ENCODE measurements around the gene RGP1.

The RGP1 gene

DNA sequence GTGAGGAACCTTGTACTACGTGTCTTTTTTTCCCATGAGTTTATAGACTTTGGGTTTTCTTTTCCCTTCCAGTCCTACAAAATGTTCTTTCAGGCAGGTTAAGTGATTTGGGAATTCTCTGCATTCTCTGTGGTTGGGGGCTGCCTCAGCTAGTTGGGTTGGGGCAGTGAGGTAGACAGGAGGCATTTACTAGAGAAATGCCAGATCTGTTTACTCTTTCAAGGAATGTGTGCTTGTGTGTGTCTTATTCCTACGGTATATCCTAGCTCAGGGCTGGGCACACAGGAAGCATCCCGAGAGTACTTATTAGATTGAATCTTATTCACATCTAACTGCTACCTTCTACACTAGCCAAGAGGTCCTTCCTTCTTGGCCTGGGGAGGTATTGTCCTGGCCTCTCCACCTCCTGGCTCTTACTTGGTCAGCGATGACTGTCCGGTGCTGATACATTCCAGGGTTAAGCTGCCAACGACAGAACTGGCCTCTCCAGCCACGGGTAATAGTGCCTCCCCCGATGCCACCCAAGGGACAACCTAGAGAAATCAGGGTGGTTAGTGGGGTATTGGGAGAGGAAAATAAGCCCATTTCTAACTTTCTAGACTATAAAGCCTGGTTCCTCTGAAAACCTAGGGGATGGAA is 5.1 kb upstream of the RGP1 start:
- DNase-seq (ENCODE audit: low read depth, low spot score) = no peak

DNA sequence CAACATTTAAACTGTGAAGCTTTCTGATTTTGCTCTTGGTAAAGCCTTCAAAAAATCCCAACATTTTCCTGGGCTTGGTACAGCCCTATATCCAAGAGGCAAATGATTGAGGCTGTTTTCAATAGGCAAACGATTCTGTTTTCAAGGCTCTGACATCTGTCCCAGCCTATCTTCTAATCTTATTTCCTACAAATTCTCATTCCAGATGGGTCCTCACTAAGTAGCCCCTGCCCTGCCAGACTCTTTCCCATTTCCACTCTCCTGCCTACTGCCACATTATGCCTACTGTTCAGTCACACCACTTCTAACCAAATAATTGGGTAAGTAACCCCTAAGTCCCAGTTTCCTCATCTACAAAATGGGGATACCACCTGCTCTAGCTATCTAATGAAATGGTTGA is 3.5 kb upstream of the RGP1 start:
- DNase-seq (ENCODE audit: low read depth, low spot score) = no peak

DNA sequence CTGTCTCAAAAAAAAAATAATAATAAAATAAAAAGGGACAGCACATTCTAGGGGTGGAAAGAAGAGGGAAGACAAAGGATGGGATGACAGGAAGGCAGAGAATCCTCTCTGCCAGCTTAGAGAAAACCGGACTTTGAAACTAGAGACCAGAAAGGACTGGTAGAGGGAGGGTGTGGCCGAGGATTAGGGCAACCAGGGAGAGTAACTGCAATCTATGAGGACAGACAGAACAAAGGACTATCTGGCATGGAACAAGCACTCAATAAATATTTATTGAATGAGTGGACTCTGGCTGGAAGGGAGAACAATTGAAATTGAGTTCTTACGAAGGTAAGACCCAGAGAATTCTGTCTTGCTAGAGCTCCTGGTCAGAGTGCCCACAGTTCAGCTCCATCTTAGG is 2.5 kb upstream of the RGP1 start:
- no peak for DNase-seq (ENCODE audit: low read depth, low spot score)

DNA sequence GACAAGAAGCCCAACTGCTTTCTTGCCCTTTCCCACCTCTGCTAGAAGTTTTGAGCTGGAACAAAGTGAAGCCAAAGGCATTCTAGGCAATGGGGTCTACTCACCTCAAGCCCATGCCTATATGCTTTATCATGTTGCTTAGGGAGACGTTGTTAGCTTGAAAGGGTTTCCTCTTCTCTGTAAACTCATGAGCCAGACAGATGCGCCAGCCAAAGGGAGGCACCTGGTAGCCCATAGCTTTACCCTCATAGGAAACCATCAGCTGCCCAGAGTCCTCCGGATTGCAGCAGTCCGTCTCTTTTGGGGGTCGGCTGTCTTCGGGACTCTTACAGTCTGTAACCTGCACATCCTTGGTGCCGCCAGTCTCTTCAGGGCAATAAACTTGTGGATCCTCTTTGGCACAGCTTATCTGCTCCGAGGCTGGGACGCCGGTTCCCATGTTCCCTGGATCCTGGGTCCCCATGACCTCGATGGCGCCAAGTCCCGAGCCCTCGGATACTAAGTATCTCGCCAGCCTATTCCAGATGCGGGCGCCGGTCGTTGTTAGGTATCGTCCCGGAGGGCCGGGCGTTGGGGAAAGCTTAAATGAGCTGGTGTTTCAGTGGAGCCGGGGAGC is 737 bp upstream of the RGP1 start:
- no peak for DNase-seq (ENCODE audit: low read depth, low spot score)

DNA sequence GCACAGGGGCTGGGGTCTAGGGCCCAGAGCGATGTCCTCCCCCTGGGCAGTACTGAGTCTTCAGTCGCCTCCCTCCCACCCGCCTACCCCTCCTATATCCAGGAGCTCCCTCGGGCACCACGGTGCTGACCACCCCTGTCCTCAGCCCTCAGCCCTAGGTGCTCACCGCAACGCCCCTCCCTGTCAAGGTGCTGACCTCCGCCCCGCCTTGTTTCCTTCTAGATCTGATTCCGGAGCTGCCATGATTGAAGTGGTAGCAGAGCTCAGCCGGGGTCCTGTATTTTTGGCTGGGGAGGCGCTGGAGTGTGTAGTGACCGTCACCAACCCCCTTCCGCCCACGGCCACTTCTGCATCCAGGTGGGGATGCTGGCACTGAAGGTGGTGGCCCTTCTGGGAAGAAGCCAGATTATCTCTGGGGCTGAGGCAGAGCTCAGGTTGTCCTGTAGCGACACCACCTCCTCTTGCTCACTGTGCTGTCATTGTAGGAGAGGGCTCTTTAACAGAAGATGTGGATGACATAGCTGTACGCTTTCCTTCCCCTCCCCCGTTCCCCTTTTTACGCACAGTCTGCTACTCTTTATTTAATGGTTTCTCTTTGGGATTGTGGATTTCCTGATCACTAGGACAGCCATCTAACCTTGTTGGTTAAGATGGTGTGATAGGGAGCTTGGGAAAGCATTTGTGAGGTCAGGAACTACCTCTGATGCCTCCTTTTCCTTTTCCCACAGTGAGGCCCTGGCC is 598 bp downstream of the RGP1 start:
- no peak for DNase-seq (ENCODE audit: low read depth, low spot score)

DNA sequence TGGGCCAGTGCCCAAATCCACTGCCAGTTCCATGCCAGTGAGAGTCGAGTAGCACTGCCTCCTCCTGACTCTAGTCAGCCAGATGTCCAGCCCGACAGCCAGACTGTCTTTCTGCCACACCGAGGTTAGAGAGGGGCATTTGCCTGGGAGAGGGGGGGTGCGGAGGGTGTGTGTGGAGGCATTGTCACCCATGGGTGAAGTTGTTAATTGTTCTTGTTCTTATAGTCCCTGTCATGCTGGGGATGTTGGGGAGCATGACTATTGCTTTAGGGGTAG is 1.1 kb downstream of the RGP1 start:
- no peak for DNase-seq (ENCODE audit: low read depth, low spot score)

DNA sequence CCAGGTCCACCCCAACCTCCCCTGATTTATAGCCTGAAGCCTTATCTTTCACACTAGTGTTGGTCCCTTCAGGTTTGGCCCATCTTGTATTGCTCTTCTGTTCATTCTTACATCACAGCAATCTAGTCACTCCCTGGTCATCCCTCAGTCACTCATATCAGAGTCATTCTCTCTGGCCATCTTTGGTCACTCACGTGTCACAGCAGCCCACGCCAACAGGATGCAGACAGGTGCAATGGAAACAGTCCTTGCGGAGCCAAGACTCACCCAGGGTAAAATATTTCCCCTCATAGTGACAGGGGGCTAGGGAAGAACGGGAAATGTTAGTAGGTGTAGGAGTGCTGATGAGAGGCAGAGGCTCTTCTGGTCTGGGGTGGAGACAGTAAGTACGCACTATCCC is 4.4 kb downstream of the RGP1 start:
- DNase-seq (ENCODE audit: low read depth, low spot score) = no peak

DNA sequence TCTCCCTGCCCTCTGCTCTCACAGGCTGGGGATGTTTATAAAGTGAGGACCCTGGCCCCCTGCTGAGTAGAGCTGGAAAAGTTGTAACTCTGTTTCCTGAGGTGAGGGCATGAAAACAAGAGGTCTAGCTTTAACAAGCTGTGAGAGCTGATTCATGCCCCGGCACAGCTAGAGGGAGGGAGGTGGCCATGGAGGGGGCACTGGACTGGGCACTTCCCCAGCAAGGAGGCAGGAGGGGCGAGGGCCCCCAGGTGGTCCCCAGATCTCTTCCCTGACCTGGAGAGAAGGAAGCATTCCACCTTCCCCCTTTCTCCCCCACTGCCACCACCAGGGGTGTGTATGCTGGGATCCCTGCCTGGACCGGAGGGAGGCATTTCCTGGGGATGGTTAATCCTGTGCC is 5.2 kb downstream of the RGP1 start, which contains the start of gene MSMP:
TSS of gene MSMP (minus strand) at position 13 of the 400 bp plus-strand sequence. CDS start 147 bp downstream, outside the sequence.
- DNase-seq (ENCODE audit: low read depth, low spot score) = no peak

DNA sequence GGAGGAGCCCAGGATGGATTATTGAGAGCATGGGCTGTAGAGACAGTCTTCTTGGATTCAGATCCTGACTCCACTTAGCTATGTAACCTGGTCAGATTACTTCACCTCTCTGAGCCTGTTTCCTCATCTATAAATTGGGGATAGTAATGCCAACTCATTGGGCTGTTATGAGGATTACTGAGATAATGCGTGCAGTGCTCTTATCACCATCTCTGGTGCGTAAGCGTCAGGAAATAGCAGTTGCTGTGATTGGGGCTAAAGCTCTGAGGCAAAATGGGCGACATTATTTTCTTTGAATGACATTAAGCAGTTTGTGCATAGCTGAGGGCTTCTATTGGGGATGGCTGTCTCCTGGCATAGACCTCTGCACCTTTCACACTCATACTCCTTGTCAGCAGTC is 6.0 kb downstream of the RGP1 start:
- DNase-seq (ENCODE audit: low read depth, low spot score) = no peak

DNA sequence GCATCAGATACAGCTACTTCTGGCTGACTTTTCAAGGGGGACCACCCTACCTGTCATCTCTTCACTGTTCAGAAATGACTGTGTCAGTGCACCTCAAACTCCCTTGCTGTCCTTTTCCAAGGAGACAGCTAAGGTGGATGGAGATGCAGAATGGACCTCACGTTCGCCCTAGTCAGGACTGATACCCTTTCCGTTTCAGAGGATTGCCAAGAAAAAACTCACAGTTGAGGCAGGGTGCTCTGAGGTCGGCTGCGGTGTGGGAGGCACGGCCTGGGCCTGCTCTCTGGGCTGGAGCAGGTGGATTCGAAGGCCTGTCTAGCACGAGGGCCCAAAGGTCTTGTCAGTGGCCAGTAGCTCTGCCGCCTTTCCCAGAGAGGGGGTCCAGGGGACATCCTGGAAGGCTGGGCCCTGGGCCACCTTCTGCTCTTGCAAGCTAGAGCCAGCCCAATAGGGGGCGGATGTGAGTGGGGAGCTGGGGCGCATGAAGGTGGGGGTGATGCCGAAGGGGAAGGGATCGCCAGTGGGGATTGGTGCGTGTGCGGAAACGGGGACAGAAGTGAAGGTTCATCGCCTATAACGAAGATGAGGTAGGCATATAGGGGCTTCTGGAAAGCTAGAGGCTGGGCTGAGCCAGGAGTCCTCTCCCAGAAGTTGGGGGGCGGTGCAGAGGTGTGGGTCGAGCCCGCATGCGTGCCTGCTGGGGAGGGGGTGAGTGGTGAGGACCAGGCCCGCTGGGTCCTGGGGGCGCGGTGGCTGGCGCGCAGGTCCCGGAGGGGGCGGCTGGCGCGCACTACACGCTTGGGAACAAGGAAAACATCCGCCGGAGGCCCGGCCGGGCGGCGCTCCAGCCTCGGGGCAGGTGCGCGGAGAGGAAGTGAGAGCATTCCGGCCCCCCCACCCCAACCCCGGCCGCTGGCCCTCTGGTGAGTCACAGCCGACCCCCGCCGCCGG is 7.5 kb downstream of the RGP1 start:
- no peak for DNase-seq (ENCODE audit: low read depth, low spot score)

DNA sequence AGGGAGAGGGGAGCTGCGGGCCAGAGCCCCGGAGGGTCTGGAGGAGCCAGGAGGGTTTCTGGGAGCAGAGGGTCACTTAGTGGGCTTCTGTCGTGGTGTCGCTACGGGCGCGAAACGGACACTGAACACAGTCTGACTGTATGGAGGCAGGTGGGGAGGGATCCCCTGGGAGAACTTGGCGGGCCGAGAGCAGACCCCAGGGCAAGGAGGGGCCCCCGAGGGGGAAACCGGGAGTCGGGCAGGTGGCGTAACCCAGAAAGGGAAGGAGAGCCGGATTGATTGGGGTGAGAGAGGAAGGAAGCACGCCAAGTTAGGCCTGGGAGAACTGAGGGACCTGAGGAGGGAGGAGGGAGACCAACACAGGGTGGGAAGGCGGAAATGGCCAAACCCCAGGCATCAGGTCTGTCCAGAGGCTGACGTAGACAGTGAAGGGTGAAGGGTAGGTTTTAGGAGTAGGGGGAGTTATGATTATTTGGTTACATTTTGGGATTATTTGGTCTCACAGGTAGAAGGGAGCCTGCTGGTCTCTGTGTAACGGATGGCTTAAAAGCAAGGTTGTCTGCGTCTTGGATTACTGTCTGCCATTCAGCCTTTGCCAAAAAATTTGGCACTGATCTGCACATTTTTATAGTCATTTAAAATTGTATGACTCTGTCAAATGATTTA is 8.3 kb downstream of the RGP1 start:
- DNase-seq (ENCODE audit: low read depth, low spot score) = no peak

DNA sequence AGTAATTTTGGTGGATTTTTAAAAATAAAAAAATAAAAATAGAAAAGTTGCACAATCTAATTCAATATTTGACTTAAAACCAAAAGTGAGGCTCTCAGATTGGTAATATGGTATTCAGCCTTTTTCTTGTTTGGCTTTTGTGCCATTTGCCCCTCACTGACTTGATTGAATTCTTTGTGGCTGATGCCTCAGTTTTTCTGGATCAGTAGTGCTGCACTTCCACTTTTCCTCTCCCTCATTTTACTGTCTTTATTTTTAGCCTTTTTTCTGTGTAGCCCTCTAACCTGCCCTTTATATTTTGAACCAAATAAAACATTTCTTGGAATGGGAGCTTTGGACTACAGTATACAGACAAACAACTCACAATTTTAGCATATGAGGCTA is 8.8 kb downstream of the RGP1 start:
- DNase-seq (ENCODE audit: low read depth, low spot score) = no peak

DNA sequence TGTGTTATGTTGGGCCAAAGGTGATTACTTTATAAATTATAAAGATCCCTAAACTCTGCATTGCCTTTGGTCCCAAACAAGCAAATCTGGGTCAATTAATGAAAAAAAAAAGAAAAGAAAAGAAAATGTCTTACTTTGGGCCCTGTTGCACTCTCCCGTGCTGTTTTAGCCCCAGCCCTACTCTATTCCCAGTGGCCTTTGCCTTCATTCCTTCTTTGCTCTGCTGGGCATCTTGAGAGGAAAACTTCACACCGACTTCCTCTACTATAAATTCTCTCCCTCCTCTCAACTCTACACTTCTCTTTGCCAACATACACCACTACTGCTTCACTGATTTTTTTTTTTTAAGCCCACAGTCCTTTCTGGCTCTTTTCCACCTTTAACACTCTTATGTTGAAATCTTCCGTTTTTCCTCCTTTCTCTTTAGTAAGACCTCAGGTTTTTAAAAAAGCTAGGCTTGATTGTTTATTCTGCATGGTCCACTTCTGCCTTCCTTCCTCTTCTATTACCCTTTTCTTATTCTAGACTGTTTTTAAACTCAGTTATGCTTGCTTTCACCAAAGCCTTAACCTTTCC is 9.5 kb downstream of the RGP1 start:
- DNase-seq (ENCODE audit: low read depth, low spot score) = no peak

DNA sequence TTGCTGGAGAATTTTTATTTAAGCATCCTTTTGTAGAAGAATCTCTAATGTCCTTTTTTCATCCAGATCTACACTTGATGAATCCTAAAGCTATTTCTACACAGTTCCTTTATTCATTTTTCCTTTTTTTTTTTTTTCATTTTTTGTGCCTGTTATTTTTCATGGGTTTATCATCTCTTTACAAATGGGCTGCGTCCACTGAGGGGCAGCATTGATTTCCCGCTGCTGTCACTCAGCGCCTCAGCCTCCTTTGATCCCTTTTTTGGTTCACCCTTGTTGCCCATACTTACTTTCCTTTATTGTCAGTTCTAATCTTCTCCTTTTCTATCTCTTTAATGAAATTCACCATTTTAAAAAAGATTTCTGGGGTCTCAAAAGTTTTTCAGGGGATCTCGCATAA is 10.7 kb downstream of the RGP1 start:
- DNase-seq (ENCODE audit: low read depth, low spot score) = no peak

DNA sequence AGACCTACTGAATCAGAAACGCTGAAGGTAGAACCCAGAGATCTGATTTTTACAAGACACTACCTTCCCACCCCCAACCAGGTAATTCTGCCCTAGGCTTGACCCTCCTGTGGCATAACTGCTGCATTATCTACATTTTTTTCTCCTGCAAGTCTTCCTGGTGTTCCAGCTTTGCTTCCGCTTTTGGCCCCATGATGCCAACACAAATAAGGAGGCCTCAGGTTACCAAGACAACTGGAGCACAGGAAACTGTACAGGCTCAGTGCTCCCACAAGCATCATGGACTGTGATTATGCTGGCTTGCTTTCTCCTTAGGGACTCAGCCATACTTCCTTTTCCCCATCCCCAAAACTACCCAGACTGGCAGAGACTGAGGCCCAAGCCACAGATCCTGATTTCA is 11.6 kb downstream of the RGP1 start:
- DNase-seq (ENCODE audit: low read depth, low spot score) = no peak

DNA sequence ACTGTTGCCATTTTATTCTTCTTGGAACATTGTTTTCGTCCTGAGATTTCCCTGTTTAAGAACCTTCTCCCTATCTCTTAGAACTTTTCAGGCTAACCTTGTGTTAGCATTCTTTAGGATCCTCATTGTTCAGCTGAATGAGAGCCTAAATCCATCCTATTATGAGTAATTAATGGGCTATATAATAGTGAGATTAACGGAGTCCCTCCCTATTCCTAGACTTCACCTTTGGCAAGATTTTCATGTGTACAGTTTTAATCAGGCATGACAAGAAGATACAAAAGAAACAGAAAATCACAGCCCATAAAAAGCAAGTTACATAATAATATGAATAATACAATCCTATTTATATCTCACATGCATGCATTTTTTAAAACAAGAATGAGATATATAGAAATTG is 14.1 kb downstream of the RGP1 start:
- DNase-seq (ENCODE audit: low read depth, low spot score) = no peak

DNA sequence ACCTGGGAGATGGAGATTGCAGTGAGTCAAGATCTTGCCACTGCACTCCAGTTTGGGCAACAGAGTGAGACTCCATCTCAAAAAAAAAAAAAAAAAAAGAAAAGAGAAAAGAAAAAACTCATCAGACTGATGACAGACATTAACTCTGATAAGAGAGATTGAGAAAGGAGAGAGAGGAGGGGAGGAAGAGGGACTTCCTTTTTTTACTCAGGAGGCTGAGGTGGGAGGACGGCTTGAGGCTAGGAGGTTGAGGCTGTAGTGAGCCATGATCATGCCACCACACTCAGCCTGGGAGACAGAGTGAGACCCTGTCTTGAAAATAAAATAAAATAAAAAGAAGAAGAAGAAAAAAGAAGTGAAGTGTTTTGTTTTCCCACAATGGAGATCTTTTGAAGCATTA is 14.7 kb downstream of the RGP1 start:
- no peak for DNase-seq (ENCODE audit: low read depth, low spot score)

DNA sequence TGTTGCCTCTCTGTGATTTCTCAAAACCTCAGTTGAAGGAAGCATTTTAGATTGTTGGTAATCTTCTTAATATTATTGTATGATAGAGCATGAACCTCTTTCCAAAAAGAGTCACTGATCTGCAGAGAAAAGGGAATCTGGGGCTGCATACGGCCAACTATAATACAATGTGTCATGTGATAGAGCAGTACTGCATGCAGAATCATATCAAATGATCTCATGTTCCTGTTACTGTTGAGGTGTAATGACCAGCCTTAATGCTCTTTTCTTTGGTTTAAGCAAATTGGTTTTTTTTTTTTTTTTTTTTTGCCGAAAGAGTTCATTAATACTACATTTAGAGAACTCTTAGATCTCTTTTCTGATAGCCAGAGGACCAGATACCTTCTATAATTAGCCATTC is 17.9 kb downstream of the RGP1 start:
- DNase-seq (ENCODE audit: low read depth, low spot score) = no peak

DNA sequence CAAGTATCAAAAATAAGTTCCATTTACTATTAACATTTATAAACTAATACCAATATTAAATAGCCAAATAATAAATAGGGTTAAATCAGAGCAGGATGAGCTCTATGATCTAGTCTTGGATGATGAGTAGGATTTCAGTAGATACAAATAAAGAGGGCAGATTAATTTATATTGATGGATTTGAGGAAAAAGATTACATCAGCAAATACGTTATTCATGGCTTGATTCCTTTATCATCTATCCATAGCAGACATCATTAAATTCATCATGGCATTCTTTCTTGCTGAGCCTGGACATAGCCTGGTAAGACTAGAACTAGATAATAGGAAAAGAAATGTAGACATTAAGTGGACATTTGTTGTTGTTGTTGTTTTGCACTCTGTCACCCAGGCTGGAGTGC is 18.4 kb downstream of the RGP1 start:
- DNase-seq (ENCODE audit: low read depth, low spot score) = no peak

DNA sequence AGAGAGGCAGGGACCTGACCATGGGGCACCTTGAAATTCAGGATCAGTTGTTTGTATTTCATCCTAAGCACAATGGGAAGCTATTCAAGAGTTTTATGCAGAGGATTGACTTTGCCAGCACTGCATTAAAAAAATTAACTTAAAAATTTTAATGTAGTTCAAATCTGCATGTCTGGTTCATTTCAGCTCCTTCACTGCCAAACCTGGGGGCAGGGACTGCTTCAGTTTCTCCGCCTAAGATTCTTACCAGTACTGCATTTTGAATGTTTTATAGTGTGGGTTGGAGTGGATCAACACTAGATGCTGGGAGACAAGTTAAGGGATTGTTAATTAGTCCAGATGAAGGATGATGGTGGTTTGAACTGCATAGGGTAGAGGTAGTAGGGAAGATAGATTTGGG is 20.7 kb downstream of the RGP1 start:
- no peak for DNase-seq (ENCODE audit: low read depth, low spot score)

DNA sequence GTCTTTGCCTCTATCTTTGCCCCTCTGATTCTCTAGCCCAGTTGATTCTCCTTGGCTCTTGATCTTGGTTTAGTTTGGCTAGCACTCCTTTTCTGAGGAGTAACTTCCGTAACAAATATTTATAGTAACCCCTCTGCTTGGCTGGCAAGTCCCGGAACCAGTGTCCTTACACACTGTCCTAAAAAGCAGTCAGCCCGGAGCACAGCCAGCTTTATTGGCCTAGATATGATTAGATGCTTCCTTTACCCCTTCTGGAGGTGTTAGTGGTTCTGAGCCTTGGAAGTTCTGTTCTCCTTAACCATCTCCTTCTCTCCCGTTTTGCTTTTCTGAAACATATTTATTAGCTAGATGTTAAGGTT is 22.0 kb downstream of the RGP1 start:
- no peak for DNase-seq (ENCODE audit: low read depth, low spot score)

DNA sequence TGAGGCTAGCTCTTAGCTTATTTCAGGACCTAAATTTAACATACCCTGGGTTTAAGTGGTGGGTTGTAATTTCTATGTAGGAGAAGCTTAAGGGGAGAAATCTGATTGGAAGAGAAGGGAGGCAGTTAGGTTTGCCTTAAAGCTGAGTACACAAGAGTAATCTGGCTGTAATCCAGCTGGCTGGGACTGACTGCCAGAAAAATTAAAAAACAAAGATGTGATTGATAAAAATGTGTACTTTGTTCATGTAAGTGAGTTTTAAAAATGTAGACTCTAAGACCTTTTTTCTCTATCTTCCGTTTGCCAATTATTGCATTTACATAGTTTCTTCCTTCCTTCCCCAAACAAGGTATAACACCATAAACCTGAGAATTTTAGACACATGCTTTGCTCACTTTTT is 22.4 kb downstream of the RGP1 start:
- no peak for DNase-seq (ENCODE audit: low read depth, low spot score)
